ENCODE results near the gene VWC2L.

Gene VWC2L

GRCh38 chr2:214542295-214542694 is 131.4 kb downstream of the VWC2L start:
- DNase-seq (ENCODE audit: low read depth) = no peak

GRCh38 chr2:214542866-214543265 is 132.0 kb downstream of the VWC2L start:
- no peak for DNase-seq (ENCODE audit: low read depth)

- DNase-seq (ENCODE audit: low read depth) = no peak
Measured at GRCh38 chr2:214543386-214543955, 132.6 kb downstream of the VWC2L start.

DNA sequence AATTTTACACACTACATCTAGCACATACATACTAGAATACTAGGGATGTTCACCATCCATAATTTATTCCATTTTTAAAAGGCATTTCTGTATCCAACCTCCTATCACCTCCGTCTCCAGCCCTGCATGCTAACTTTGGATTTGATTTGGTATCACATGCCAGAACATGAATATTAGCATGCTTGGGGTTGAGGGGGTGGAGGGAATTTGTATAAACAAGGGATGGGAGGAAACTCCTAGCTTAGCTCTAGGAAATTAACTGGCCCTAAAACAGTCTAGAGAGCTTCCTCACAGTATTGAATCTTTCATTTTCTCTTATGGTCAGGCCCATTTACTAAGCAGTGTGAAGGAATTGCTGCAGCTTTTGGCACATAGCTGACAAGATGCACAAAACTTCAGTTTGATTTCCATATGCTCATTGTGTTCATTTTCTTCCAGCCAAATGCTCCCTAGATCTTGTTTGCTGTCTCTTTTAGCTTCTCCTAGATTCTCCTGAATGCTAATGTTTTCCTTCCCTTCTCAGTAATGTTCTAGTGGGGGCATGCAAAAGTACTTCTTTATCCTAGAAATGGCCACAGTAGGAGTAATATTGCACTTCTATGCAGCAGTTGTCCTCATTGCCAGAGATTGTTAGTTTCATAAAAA is 135.2 kb downstream of the VWC2L start:
- no peak for DNase-seq (ENCODE audit: low read depth)

- DNase-seq (ENCODE audit: low read depth) = no peak
Measured at GRCh38 chr2:214547931-214548330, 137.1 kb downstream of the VWC2L start.

- no peak for DNase-seq (ENCODE audit: low read depth)
Measured at GRCh38 chr2:214549946-214550345, 139.1 kb downstream of the VWC2L start.

GRCh38 chr2:214550786-214551185 is 139.9 kb downstream of the VWC2L start:
- DNase-seq (ENCODE audit: low read depth) = no peak

- DNase-seq (ENCODE audit: low read depth) = no peak
Measured at GRCh38 chr2:214557884-214558283, 147.0 kb downstream of the VWC2L start.

DNA sequence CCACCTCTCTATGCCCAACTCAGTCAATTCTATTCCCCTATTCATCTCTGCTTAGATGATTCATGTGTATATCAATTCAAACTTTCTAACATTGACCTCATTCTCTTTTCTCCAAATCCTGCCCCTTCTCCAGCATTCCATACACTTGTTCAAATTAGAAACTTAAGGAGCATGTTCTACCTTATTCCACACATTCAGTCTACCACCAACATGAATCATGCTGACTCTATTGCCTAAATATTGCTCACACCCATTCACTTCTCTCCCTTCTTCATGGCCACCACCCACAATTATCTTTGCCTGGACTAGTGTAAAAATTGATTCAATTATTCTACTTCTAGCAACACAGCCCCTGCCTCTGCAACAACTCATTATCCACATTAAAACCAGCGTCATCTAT is 147.5 kb downstream of the VWC2L start:
- DNase-seq (ENCODE audit: low read depth) = no peak

- DNase-seq (ENCODE audit: low read depth) = no peak
Measured at GRCh38 chr2:214560176-214560575, 149.3 kb downstream of the VWC2L start.

- DNase-seq (ENCODE audit: low read depth) = no peak
Measured at GRCh38 chr2:214560618-214561190, 149.8 kb downstream of the VWC2L start.

- DNase-seq (ENCODE audit: low read depth) = no peak
Measured at GRCh38 chr2:214565246-214565645, 154.4 kb downstream of the VWC2L start.

DNA sequence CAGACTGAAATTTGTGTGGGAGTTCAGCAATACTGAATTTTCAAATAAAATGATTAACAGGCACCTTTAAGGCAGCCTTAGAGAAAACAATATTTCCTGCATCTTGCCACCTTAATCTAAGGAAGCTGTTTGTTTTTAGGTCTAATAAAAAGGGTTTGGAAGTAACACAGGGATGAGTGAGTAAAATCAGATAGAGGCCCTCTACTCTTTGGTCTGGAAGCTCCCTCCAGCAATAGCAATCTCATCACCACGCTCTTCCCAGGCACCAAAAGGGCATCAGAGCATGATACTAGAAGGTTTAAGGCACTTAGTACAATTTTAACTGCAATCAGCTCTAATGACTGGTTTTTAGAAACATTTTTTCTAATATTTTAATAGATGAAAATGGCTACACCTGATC is 155.6 kb downstream of the VWC2L start:
- no peak for DNase-seq (ENCODE audit: low read depth)

- no peak for DNase-seq (ENCODE audit: low read depth)
Measured at GRCh38 chr2:214569419-214570035, 158.7 kb downstream of the VWC2L start.

GRCh38 chr2:214574084-214574781 is 163.4 kb downstream of the VWC2L start:
- no peak for DNase-seq (ENCODE audit: low read depth)

GRCh38 chr2:214575030-214575429 is 164.2 kb downstream of the VWC2L start:
- DNase-seq (ENCODE audit: low read depth) = no peak

DNA sequence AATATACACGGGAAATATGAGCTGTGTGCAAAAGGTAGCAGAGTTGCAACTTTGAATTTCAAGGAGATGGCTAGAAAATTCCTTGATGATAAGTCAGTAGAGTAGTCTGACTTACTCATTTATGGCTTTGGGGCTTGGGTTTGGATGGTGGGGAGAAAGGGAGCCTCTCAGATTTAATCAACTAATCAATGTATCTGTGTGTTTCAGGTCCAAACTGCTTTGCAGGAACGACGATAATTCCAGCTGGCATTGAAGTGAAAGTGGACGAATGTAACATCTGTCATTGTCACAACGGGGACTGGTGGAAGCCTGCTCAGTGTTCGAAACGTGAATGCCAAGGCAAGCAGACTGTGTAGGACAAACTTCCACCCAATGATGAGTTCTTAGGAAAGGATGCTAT is 164.6 kb downstream of the VWC2L start:
- DNase-seq (ENCODE audit: low read depth) = no peak

DNA sequence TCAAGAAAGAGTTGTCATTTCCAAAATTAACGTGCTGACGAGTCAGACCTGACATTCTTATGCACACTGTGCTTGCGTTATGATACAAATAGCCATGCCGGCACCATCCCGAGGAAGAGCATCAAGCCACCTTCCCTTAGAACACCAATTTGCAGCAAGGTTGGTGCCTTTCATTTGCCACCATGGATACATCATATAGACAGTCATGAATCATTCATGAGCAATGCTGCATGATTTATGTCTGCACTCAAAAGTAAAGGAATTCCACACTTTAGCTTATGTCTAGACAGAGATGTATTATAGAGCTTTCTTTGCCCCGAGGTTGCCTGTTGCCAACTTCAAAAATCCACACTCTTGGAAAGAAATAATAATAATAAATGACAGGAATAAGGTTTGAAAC is 166.9 kb downstream of the VWC2L start:
- no peak for DNase-seq (ENCODE audit: low read depth)

DNA sequence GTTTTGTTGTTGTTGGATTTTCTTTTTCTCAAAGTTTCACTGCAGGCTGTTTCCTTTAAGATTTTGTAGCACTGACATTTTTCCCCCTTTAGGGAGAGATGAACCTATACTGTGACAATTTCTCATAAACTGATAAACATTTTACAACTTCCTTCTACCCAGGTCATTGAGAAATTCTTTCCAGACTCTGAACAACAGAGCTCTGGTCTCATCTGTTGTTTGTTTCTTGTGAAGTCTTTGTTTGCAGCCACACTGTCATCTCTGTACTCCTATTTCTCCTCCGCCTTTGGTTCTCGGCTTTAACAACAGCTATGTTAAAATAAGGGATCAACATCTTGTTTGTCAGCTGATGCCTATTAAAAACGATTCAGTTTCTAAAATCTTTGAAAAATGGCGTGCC is 167.6 kb downstream of the VWC2L start:
- no peak for DNase-seq (ENCODE audit: low read depth)

- DNase-seq (ENCODE audit: low read depth) = no peak
Measured at GRCh38 chr2:214579035-214579434, 168.2 kb downstream of the VWC2L start.

- DNase-seq (ENCODE audit: low read depth) = no peak
Measured at GRCh38 chr2:214587442-214587841, 176.6 kb downstream of the VWC2L start.

GRCh38 chr2:214591366-214591765 is 180.5 kb downstream of the VWC2L start:
- DNase-seq (ENCODE audit: low read depth) = no peak

GRCh38 chr2:214592011-214592410 is 181.2 kb downstream of the VWC2L start:
- DNase-seq (ENCODE audit: low read depth) = no peak
